ENCODE results near the gene CCNL1. TPM values are rescaled to one million over a fixed set of nuclear protein-coding genes. Genes with fewer than 3 reads are reported as not detected.

The CCNL1 gene
- total RNA-seq, 2 experiments from 2014 or later = 223 to 249 TPM

DNA sequence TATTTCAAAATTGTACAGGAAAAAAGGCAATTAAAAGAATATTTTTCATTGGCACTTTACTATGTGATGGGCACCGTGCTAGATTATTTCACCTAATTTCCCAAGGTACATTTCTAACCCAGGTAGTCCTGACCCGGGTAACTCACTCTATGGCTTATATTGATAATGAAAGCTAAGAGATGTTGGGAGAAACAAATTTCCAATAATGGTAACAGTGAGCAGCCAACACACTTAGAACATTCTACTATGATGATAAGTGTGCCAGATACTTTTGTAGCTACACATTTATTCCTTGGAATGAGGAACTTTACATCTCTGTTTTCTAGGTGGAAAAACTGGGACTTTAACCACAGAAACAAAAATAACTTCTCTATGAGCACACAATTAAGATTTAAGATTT, 7.5 kb downstream of the CCNL1 start:
- no peak for DNase-seq
- ChIA-PET POLR2A (interaction anchor here (0.7 to 5.1 kb wide), 8 partner anchors 8 to 669 kb away, joined by 3 to 80 read pairs (median 4); partner anchors contain the start of gene CCNL1), CTCF (no interaction called here)
- no peak overlapping the region for H3K4me3 Mint-ChIP-seq
- peaks cover 83% of the 10 kb centered on the region for H3K4me1 Mint-ChIP-seq
- H3K27me3 Mint-ChIP-seq = no peaks in the 10 kb centered on the region
- peaks cover 92% of the 10 kb centered on the region for H3K36me3 Mint-ChIP-seq (ENCODE audit: low read depth)
- H3K27ac Mint-ChIP-seq = no peak overlapping the region
- no peaks in the 10 kb centered on the region for H3K9me3 Mint-ChIP-seq

- H3K27me3 Mint-ChIP-seq = no peaks in the 10 kb centered on the region
- peaks cover 92% of the 10 kb centered on the region for H3K36me3 Mint-ChIP-seq (ENCODE audit: low read depth)
- peaks cover 79% of the 10 kb centered on the region for H3K4me1 Mint-ChIP-seq
- H3K27ac Mint-ChIP-seq = no peak overlapping the region
- no peak for DNase-seq
- no peak overlapping the region for H3K4me3 Mint-ChIP-seq
- no peaks in the 10 kb centered on the region for H3K9me3 Mint-ChIP-seq
- ChIA-PET CTCF (interaction anchor here (2.1 to 6.4 kb wide), 2 partner anchors 9 to 14 kb away, joined by 6 to 45 read pairs; no protein-coding TSS in a partner anchor), POLR2A (interaction anchor here (2.1 to 5.1 kb wide), 3 partner anchors 8 to 472 kb away, joined by 5 to 80 read pairs (median 16); partner anchors contain the start of gene CCNL1)
Observed at GRCh38 chr3:157151627-157152026, 8.3 kb downstream of the CCNL1 start.

GRCh38 chr3:157151151-157151550, 8.8 kb downstream of the CCNL1 start:
- Mint-ChIP-seq H3K9me3 (no peaks in the 10 kb centered on the region), H3K27ac (peak overlapping the region; percentile 54), H3K27me3 (no peaks in the 10 kb centered on the region), H3K4me1 (peaks cover 76% of the 10 kb centered on the region), H3K36me3 (ENCODE audit: low read depth) (peaks cover 91% of the 10 kb centered on the region), H3K4me3 (no peak overlapping the region)
- ChIA-PET CTCF (interaction anchor here (0.9 to 6.4 kb wide), 3 partner anchors 8 to 13 kb away, joined by 4 to 45 read pairs (median 6); no protein-coding TSS in a partner anchor), POLR2A (interaction anchor here (2.1 to 5.6 kb wide), 4 partner anchors 9 to 472 kb away, joined by 5 to 80 read pairs (median 28); partner anchors contain the start of gene CCNL1)
- DNase-seq = no peak

DNA sequence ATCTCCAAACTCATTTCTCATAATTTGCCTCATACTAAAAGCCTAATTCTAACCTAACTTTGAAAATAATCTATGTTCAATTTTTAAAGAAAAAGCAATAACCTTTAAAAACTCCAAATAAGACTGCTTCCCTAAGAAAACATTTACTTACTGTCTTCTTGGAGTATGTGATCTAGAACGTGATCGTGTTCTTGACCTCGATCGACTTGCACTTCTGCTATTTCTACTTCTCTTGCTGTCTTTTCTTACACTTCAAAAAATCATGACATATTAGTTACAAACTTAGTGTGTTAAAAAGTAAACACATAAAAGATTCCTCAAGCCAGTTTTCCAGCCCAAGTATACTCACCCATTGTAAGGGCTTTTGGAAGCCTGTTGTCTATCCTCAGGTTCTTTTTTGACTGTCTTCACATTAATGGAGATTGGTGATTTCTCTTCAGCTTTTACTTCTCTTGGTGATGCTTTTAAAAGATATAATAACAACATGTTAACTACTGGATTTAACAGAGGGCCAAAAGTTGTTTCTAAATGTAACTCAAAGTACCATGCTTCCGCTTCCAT, 10.7 kb downstream of the CCNL1 start:
- Mint-ChIP-seq H3K27ac (peak overlapping the region; percentile 55), H3K4me3 (no peak overlapping the region), H3K9me3 (no peaks in the 10 kb centered on the region), H3K36me3 (ENCODE audit: low read depth) (peaks cover 90% of the 10 kb centered on the region), H3K27me3 (no peaks in the 10 kb centered on the region), H3K4me1 (peaks cover 69% of the 10 kb centered on the region)
- CTCF ChIA-PET = interaction anchor here (6.4 kb wide), 1 partner anchor 11 kb away, joined by 45 read pairs; no protein-coding TSS in a partner anchor
- DNase-seq = no peak
- POLR2A ChIA-PET = interaction anchor here (0.7 to 5.6 kb wide), 11 partner anchors 8 to 474 kb away, joined by 3 to 80 read pairs (median 5); partner anchors contain the start of gene CCNL1

GRCh38 chr3:157148196-157148889, 11.6 kb downstream of the CCNL1 start:
- no peak for DNase-seq
- Mint-ChIP-seq H3K27ac (peak overlapping the region; percentile 54), H3K9me3 (no peaks in the 10 kb centered on the region), H3K36me3 (ENCODE audit: low read depth) (peaks cover 89% of the 10 kb centered on the region), H3K4me1 (peaks cover 62% of the 10 kb centered on the region), H3K27me3 (no peaks in the 10 kb centered on the region), H3K4me3 (no peak overlapping the region)
- ChIA-PET CTCF (interaction anchor here (0.6 to 6.4 kb wide), 3 partner anchors 10 to 50 kb away, joined by 3 to 45 read pairs (median 3); no protein-coding TSS in a partner anchor), POLR2A (interaction anchor here (1.0 to 5.6 kb wide), 10 partner anchors 8 to 473 kb away, joined by 3 to 80 read pairs (median 5); partner anchors contain the start of gene CCNL1)

DNA sequence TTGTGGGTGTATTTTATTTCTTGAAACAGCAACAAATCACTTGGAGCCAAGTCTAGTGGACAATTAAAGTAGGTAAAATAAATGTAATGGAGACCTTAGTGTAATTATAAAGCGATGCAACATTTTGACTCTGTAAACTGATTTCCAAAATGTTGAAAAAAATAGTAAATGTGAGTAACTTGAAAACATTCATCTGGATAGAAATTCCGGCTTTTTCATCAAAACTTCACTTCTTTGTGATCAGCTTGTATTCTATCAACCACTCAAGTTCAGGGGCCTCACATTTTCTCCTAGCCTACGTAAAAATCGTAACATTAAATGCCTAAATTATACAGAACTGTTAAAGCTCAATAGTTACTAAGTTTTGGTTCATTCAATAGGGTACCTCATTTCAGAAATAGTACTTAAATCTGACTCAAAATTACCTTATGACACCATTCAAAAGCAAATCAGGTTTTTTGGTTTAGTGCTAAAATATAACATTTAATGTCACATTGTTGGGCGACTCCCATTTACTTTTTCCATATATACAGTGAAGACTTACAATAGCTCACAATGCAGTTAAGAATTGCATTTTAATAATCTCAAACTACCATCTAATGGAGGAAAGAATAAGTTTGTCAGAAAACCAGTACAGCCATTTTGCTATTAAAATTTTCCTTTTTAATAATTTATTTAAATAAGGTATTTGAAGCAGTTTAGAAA, 12.7 kb downstream of the CCNL1 start:
- no peak overlapping the region for H3K27ac Mint-ChIP-seq

DNA sequence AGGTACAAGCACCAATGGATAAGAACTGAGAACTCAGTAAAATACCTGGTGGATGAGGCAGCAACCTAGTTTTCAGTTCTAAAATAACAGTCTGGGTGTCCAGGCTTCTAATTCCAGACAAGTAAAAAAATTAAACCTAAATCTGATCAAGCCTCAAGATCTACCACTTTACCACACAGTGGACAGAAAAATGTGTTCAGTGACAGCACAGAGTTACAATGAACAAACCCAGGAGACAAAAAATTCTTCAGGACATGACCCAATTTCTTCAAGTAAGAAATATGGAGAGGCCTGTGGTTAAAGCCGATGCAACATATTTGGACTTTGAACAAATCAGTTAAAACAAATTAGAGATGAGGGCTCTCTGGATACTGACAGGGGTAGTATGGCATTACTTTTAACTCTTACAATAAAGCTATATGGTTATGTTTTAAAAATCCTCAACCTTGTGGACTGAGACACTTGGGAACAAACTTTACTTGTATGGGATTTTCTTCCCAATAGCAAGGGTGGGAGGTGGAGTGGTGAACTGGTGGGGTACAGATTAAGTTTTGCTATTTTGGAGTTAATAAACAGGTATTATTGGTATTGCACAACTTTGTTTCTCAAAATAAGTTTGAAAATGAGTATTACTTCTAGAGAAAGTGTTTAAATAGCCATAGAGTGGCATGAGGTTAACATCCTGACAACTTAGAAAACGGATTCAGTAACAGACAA, 14.2 kb downstream of the CCNL1 start:
- ChIA-PET POLR2A (interaction anchor here (1.5 to 5.6 kb wide), 6 partner anchors 9 to 471 kb away, joined by 6 to 40 read pairs (median 15); partner anchors contain the start of genes CCNL1 and TIPARP), CTCF (interaction anchor here (6.4 kb wide), 1 partner anchor 8 kb away, joined by 45 read pairs; no protein-coding TSS in a partner anchor)
- DNase-seq = no peak
- H3K4me3 Mint-ChIP-seq = no peak overlapping the region
- peaks cover 38% of the 10 kb centered on the region for H3K4me1 Mint-ChIP-seq
- no peaks in the 10 kb centered on the region for H3K9me3 Mint-ChIP-seq
- peaks cover 75% of the 10 kb centered on the region for H3K36me3 Mint-ChIP-seq (ENCODE audit: low read depth)
- H3K27ac Mint-ChIP-seq = peak overlapping the region; percentile 51
- H3K27me3 Mint-ChIP-seq = no peaks in the 10 kb centered on the region

More for the DNA sequence above, 12.7 kb downstream of the CCNL1 start:
- no peak for DNase-seq
- H3K4me1 Mint-ChIP-seq = peaks cover 53% of the 10 kb centered on the region
- H3K27me3 Mint-ChIP-seq = no peaks in the 10 kb centered on the region
- no peaks in the 10 kb centered on the region for H3K9me3 Mint-ChIP-seq
- ChIA-PET POLR2A (interaction anchor here (0.9 to 5.6 kb wide), 7 partner anchors 8 to 58 kb away, joined by 3 to 40 read pairs (median 15); partner anchors contain the start of gene CCNL1), CTCF (interaction anchor here (0.7 to 6.4 kb wide), 3 partner anchors 9 to 592 kb away, joined by 3 to 45 read pairs (median 4); partner anchors contain the start of gene SSR3)
- peaks cover 87% of the 10 kb centered on the region for H3K36me3 Mint-ChIP-seq (ENCODE audit: low read depth)
- H3K4me3 Mint-ChIP-seq = no peak overlapping the region

GRCh38 chr3:157142315-157142714, 17.6 kb downstream of the CCNL1 start:
- CTCF ChIA-PET = no interaction called here

DNA sequence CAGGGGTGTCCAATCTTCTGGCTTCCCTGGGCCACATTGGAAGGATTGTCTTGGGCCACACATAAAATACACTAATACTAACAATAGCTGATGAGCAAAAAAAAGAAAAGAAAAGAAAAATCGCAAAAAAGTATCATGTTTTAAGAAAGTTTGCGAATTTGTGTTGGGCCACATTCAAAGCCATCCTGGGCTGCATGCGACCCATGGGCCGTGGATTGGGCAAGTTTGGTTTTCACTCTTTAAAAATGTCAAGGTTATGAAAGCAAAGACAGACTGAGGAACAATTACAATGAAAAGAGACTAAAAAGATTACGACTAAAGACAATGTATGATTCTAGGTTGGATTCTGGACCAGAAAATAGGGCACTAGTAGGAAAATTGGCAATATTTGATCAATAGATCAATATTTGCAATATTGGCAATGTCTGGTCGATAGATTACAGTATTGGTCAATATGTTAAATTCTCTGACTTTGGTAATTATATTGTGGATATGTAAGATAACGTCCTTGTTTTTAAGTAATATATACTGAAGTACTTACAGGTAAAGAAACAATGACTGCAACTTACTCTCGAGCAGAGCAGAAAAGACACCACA, 19.9 kb downstream of the CCNL1 start:
- Mint-ChIP-seq H3K27ac (no peak overlapping the region), H3K36me3 (ENCODE audit: low read depth) (peaks cover 36% of the 10 kb centered on the region)
- CTCF ChIA-PET = interaction anchor here (1.3 to 7.1 kb wide), 3 partner anchors 9 to 53 kb away, joined by 3 to 92 read pairs (median 45); no protein-coding TSS in a partner anchor

More at GRCh38 chr3:157142315-157142714, 17.6 kb downstream of the CCNL1 start:
- POLR2A ChIA-PET = interaction anchor here (1.9 to 3.5 kb wide), 2 partner anchors 14 to 18 kb away, joined by 5 to 15 read pairs; partner anchors contain the start of gene CCNL1
- no peak overlapping the region for H3K4me3 Mint-ChIP-seq
- peaks cover 54% of the 10 kb centered on the region for H3K36me3 Mint-ChIP-seq (ENCODE audit: low read depth)
- H3K27me3 Mint-ChIP-seq = no peaks in the 10 kb centered on the region
- peaks cover 20% of the 10 kb centered on the region for H3K4me1 Mint-ChIP-seq
- DNase-seq = no peak
- H3K27ac Mint-ChIP-seq = no peak overlapping the region
- H3K9me3 Mint-ChIP-seq = no peaks in the 10 kb centered on the region

GRCh38 chr3:157136647-157137387, 23.1 kb downstream of the CCNL1 start:
- H3K4me3 Mint-ChIP-seq = no peak overlapping the region
- peaks cover 61% of the 10 kb centered on the region for H3K4me1 Mint-ChIP-seq
- DNase-seq = no peak
- H3K27me3 Mint-ChIP-seq = no peaks in the 10 kb centered on the region
- H3K36me3 Mint-ChIP-seq (ENCODE audit: low read depth) = peaks cover 12% of the 10 kb centered on the region
- peak overlapping the region; percentile 89 for H3K27ac Mint-ChIP-seq
- no peaks in the 10 kb centered on the region for H3K9me3 Mint-ChIP-seq
- ChIA-PET CTCF (interaction anchor here (0.5 to 7.1 kb wide), 66 partner anchors 10 to 1092 kb away, joined by 3 to 92 read pairs (median 4); partner anchors contain the start of genes CCNL1, SSR3 and TIPARP), POLR2A (interaction anchor here (0.6 to 13.9 kb wide), 20 partner anchors 9 to 1283 kb away, joined by 3 to 381 read pairs (median 6); partner anchors contain the start of genes CCNL1, SLC33A1, SSR3 and TIPARP)

More for the DNA sequence above, 19.9 kb downstream of the CCNL1 start:
- POLR2A ChIA-PET = interaction anchor here (2.3 to 11.8 kb wide), 2 partner anchors 16 to 35 kb away, joined by 6 to 74 read pairs; no protein-coding TSS in a partner anchor
- DNase-seq = no peak
- Mint-ChIP-seq H3K4me3 (no peak overlapping the region), H3K4me1 (peaks cover 29% of the 10 kb centered on the region), H3K9me3 (no peaks in the 10 kb centered on the region), H3K27me3 (no peaks in the 10 kb centered on the region)

Data from activated CD4-positive, alpha-beta memory T cell treated with anti-CD3 and anti-CD28 coated beads, Interleukin-2, amount 10 ng/mL, durations not matched to agents 7 days and 5 days (primary cell).